Measurements from ENCODE around the gene REXO1.

The REXO1 gene

DNA sequence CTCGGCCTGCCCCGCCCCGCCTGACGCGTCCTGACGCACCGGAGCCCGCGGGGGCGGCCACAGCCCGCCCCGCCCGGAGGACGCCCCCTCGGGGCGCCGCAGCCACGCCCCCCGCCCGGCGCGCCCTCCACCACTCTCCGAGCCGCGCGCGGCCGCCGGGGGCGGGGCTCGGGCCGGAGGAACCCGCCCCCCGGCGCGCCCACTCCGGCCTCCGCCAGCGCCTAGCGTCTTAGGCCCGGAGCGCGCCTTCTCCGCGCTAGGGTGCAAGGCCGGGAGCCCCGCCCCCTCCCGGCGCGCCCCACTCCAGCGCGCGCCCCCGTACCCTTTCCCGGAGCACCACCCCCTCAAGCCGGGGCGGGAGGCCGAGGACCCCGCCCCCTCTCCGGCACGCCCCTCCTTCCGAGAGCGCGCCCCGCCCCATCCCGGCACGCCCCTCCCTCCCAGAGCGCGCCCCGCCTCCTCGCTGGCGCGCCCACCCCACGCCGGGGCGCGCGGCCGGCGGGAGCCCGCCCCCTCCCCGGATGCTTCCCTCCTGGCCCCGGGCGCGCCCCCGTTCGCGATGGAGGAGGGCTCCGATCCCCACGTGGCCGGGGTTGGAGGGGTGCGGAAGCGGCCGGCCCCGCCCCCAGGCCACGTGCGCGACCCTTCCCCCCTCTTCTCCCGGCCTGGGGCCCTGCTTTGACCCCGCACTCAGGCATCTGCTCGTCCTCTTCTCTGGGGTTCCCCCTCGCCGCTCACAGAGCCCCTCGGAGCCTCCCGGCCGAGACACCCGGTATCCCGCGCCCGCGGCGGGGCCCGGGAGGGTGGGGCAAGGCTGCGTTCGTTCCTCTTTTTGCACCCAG, 15.6 kb upstream of the REXO1 start (continued):
- TF ChIP-seq ZXDB (tag by site-specific recombination; IDR thresholded peaks at IDR 0.05) (peak; percentile 65; the same call in 1 of the 2 replicates), ZFHX2 (tag by site-specific recombination; conservative IDR thresholded peaks at IDR 0.05) (peak; percentile 59), HOXC10 (CRISPR knock-in tag; IDR thresholded peaks at IDR 0.05) (no peak), ZSCAN30 (tag by site-specific recombination; IDR thresholded peaks at IDR 0.05) (0 out of 2 replicates have a peak, but pooled peaks have one; percentile 45), ZNF76 (tag by site-specific recombination; IDR thresholded peaks at IDR 0.05; ENCODE audit: borderline replicate concordance, low read depth) (peak; percentile 21; the same call in 1 of the 2 replicates), ZNF473 (tag by site-specific recombination; IDR thresholded peaks at IDR 0.05) (no peak), ZBTB49 (tag by site-specific recombination; IDR thresholded peaks at IDR 0.05; ENCODE audit: low read depth) (no peak), KLF10 (tag by site-specific recombination; IDR thresholded peaks at IDR 0.05) (peak; percentile 97), WT1 (tag by site-specific recombination; IDR thresholded peaks at IDR 0.05) (no peak), YY1 (tag by site-specific recombination; IDR thresholded peaks at IDR 0.05) (peak; percentile 26; the same call in 1 of the 2 replicates)
- TF ChIP-seq, protein P1, sequence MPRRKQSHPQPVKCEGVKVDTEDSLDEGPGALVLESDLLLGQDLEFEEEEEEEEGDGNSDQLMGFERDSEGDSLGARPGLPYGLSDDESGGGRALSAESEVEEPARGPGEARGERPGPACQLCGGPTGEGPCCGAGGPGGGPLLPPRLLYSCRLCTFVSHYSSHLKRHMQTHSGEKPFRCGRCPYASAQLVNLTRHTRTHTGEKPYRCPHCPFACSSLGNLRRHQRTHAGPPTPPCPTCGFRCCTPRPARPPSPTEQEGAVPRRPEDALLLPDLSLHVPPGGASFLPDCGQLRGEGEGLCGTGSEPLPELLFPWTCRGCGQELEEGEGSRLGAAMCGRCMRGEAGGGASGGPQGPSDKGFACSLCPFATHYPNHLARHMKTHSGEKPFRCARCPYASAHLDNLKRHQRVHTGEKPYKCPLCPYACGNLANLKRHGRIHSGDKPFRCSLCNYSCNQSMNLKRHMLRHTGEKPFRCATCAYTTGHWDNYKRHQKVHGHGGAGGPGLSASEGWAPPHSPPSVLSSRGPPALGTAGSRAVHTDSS (tag by site-specific recombination; IDR thresholded peaks at IDR 0.05): no peak
- TF ChIP-seq, protein P2, sequence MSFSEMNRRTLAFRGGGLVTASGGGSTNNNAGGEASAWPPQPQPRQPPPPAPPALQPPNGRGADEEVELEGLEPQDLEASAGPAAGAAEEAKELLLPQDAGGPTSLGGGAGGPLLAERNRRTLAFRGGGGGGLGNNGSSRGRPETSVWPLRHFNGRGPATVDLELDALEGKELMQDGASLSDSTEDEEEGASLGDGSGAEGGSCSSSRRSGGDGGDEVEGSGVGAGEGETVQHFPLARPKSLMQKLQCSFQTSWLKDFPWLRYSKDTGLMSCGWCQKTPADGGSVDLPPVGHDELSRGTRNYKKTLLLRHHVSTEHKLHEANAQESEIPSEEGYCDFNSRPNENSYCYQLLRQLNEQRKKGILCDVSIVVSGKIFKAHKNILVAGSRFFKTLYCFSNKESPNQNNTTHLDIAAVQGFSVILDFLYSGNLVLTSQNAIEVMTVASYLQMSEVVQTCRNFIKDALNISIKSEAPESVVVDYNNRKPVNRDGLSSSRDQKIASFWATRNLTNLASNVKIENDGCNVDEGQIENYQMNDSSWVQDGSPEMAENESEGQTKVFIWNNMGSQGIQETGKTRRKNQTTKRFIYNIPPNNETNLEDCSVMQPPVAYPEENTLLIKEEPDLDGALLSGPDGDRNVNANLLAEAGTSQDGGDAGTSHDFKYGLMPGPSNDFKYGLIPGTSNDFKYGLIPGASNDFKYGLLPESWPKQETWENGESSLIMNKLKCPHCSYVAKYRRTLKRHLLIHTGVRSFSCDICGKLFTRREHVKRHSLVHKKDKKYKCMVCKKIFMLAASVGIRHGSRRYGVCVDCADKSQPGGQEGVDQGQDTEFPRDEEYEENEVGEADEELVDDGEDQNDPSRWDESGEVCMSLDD (tag by site-specific recombination; IDR thresholded peaks at IDR 0.05): peak; percentile 98
- TF ChIP-seq, protein P3, sequence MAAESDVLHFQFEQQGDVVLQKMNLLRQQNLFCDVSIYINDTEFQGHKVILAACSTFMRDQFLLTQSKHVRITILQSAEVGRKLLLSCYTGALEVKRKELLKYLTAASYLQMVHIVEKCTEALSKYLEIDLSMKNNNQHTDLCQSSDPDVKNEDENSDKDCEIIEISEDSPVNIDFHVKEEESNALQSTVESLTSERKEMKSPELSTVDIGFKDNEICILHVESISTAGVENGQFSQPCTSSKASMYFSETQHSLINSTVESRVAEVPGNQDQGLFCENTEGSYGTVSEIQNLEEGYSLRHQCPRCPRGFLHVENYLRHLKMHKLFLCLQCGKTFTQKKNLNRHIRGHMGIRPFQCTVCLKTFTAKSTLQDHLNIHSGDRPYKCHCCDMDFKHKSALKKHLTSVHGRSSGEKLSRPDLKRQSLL (tag by site-specific recombination; IDR thresholded peaks at IDR 0.05): 0 out of 2 replicates have a peak, but pooled peaks have one; percentile 13

GRCh38 chr19:1863328-1863637, 15.0 kb upstream of the REXO1 start, which contains the start of gene KLF16:
KLF16 (minus strand) TSS chr19:1863579; CDS start chr19:1863497, 82 bp downstream.
- Histone ChIP-seq H3K4me1 (ENCODE audit: control insufficient read depth, insufficient read depth, low read length) (peaks cover 21% of the 10 kb centered on the region), H3K27ac (ENCODE audit: extremely low read depth, low read depth, low read length) (peak within 1 kb of the TSS; percentile 82), H3K9me3 (ENCODE audit: control insufficient read depth, insufficient read depth, low read depth, low read length) (no peaks in the 10 kb centered on the region), H3K36me3 (ENCODE audit: control insufficient read depth in 2 of 2, insufficient read depth in 1 of 2, low read length in 2 of 2) (no peaks in the 10 kb centered on the region; a peak in 1 of 3 replicates), H3K4me3 (ENCODE audit: low read depth, low read length) (peak within 1 kb of the TSS; percentile 60)
- CTCF ChIA-PET: no interaction called here
- POLR2A ChIA-PET: no interaction called here
- TF ChIP-seq ZNF785 (tag by site-specific recombination; IDR thresholded peaks at IDR 0.05): no peak
- no peak for TF ChIP-seq ZSCAN30 (tag by site-specific recombination; IDR thresholded peaks at IDR 0.05)
- TF ChIP-seq ZNF776 (tag by site-specific recombination; IDR thresholded peaks at IDR 0.05; ENCODE audit: borderline replicate concordance): no peak
- TF ChIP-seq ZNF138 (tag by site-specific recombination; IDR thresholded peaks at IDR 0.05; ENCODE audit: borderline replicate concordance): no peak
- no peak for TF ChIP-seq HOXA7 (CRISPR knock-in tag; IDR thresholded peaks at IDR 0.05; ENCODE audit: borderline replicate concordance)
- TF ChIP-seq WT1 (tag by site-specific recombination; IDR thresholded peaks at IDR 0.05): no peak
- no peak for TF ChIP-seq ZNF558 (tag by site-specific recombination; IDR thresholded peaks at IDR 0.05)
- no peak for TF ChIP-seq ZNF112 (tag by site-specific recombination; IDR thresholded peaks at IDR 0.05)
- no peak for TF ChIP-seq ZNF24 (tag by site-specific recombination; IDR thresholded peaks at IDR 0.05)
- TF ChIP-seq ZNF654 (tag by site-specific recombination; IDR thresholded peaks at IDR 0.05; ENCODE audit: low read depth): no peak
- no peak for TF ChIP-seq ZNF223 (tag by site-specific recombination; IDR thresholded peaks at IDR 0.05)
- TF ChIP-seq ZNF561 (tag by site-specific recombination; IDR thresholded peaks at IDR 0.05; ENCODE audit: borderline replicate concordance): no peak
- TF ChIP-seq, protein P4, sequence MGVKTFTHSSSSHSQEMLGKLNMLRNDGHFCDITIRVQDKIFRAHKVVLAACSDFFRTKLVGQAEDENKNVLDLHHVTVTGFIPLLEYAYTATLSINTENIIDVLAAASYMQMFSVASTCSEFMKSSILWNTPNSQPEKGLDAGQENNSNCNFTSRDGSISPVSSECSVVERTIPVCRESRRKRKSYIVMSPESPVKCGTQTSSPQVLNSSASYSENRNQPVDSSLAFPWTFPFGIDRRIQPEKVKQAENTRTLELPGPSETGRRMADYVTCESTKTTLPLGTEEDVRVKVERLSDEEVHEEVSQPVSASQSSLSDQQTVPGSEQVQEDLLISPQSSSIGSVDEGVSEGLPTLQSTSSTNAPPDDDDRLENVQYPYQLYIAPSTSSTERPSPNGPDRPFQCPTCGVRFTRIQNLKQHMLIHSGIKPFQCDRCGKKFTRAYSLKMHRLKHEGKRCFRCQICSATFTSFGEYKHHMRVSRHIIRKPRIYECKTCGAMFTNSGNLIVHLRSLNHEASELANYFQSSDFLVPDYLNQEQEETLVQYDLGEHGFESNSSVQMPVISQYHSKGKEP (tag by site-specific recombination; IDR thresholded peaks at IDR 0.05): no peak
- no peak for TF ChIP-seq ZNF169 (tag by site-specific recombination; IDR thresholded peaks at IDR 0.05)
- TF ChIP-seq ZNF302 (tag by site-specific recombination; IDR thresholded peaks at IDR 0.05; ENCODE audit: low read depth): no peak
- TF ChIP-seq ZNF549 (tag by site-specific recombination; IDR thresholded peaks at IDR 0.05): no peak
- no peak for TF ChIP-seq ZNF10 (tag by site-specific recombination; IDR thresholded peaks at IDR 0.05)

Data from HEK293 (cell line).